GM19452 (cell line): ENCODE measurements around the gene CASP5.
"Not testable (repeated sequence)": the region's sequence is repeated elsewhere in the genome, so short reads cannot be mapped to it uniquely, and the experiment has no call there.

Experiments used
- ATAC-seq: cut with Tn5 transposase; IDR thresholded peaks from one replicate; pipeline ENCODE4 v1.9.1; 2021; ENCODE audit not compliant: unreplicated experiment

Gene CASP5

DNA sequence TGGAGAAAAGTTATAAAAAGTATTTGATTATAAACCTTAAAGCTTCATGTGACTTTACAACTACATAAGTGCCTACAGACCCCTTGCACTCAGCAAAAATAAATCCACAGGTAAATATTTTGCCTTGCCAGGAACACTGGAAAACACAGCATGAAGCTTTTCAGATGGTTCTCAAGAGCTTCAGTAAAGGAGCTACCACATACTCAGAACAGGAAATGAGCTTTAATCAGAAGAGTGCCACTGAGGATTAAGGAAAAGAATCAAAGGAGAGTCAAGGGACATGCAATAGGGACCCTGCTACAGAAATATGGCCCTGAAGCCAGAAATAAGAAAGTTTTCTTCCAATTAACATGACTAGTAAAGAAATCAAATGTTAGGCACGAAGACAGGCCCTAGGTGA lies 10.8 kb upstream of the CASP5 start:
- ATAC-seq, result no peak

- ATAC-seq, result no peak
Measured at GRCh38 chr11:105033343-105033742, 10.4 kb upstream of the CASP5 start.

GRCh38 chr11:105032495-105032894 lies 9.5 kb upstream of the CASP5 start:
- ATAC-seq, result no peak

GRCh38 chr11:105027678-105028077 lies 4.7 kb upstream of the CASP5 start:
- ATAC-seq, result no peak

DNA sequence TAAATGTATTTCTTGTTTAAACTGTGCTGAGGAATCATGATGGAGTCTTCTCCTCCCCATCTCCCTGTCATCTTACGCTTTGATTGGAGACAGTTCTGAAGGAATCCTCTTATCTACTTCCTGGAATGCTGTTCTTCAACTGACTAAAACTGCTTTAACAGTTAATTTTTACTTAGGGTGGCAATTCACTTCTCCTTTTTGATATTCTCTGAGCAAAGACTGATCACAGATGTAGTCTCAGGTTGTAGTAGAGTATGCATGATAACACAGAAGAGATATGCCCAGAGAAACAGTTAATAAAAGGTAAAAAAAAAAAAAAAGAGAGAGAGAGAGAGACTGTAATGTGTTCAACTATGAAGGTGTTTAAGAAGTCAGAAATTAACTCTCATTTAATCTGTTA lies 1.4 kb upstream of the CASP5 start:
- no peak for ATAC-seq

DNA sequence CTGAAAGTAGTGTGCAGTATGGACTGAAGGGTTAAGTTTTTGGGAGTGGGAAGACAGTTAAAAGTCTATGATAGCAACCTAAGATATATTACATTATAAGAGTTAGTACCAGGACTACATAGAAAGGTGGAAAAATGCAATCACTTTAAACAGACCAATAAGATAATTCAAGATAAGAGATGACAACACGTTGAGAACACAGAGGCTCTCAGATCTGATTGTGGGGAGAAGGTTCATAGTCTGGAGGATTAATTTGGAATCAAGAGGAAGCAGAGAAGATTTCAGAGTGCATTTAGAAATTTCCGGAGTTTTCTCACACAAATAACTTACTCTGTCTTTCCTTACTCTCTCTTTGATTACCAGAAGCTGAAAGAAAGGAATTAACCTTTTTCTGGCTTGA lies 441 bp downstream of the CASP5 start:
- no peak for ATAC-seq

DNA sequence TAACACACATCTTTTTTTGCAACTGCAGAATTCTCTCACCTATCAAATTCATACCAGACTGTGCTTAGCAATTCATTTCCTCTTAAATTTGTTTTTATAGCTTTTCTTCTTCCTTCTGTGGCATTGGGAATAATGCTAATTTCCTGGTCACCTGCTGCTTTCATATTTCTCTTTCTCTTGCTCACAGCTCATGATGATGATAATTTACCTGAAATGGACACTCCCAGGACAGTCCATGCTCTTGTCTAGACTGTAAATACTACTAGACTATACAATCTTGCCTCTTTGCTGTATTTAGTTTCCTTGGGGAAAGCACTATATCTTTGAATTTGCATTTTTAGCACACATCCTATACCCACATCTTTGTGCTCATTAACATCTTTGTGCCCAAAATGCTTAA lies 15.5 kb downstream of the CASP5 start:
- ATAC-seq, result no peak

GRCh38 chr11:105005451-105005845 lies 17.5 kb downstream of the CASP5 start:
- no peak for ATAC-seq

- ATAC-seq, result no peak
Measured at GRCh38 chr11:105004021-105004420, 18.9 kb downstream of the CASP5 start.

GRCh38 chr11:105003151-105003550 lies 19.8 kb downstream of the CASP5 start:
- ATAC-seq, result no peak

DNA sequence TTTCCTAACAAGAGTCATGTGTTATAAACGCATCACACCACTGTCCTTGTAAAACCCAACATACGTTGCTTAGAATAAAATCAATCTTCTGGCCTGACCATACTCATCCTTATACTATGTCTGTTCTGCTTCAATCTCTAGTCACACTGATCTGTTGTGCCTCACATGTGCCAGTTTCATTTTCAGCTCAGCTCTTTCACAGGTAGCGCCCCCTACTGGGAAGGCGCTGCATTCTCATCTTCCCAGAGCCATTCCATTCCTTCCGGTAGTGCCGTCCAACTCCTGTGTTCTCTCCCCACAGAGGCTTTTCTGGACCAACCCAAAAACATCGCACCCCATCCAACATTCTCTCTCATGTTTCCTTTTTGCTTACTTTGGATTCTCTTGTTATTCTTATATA lies 22.2 kb downstream of the CASP5 start:
- ATAC-seq, result no peak

- no peak for ATAC-seq
Measured at GRCh38 chr11:105000167-105000566, 22.8 kb downstream of the CASP5 start.

DNA sequence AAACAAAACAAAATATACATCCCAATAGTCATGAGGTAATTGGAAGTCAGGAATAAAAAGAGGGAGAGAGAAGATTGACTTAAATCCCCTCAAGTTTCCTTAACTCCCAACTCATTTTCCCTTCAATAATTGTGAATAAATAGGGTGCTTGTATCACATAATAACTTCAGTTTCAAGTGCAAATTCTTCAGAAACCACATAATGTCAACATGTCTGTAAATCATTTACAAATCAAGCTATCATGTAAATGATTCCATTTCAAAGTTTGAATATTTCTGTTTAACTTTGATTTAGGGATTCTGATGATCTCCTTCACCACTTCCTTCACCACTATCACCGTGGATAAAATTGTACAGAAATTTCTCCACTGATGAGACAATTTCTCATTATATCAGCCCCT lies 23.2 kb downstream of the CASP5 start:
- no peak for ATAC-seq

DNA sequence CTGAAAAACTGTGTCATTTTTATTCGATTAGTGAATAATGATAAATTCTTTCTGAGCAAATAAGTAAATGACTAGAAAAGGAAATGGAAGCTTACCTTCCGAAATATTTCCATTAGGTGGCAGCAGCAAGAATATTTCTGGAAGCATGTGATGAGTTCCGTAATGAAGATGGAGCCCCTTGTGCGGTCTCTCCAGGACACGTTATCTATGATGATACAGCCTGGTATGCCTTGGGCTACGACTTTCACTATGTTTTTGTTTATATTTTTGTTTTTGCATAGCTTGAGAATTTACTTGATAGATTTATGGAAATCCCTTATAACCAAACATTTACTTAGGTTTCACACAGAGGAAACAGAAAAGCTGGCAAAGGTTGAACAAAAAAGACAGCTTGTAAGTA lies 25.7 kb downstream of the CASP5 start:
- no peak for ATAC-seq

- ATAC-seq, result no peak
Measured at GRCh38 chr11:104995001-104995408, 28.0 kb downstream of the CASP5 start.

GRCh38 chr11:104992781-104993180 lies 30.2 kb downstream of the CASP5 start:
- ATAC-seq, result no peak

- ATAC-seq, result no peak
Measured at GRCh38 chr11:104991994-104992393, 31.0 kb downstream of the CASP5 start.

DNA sequence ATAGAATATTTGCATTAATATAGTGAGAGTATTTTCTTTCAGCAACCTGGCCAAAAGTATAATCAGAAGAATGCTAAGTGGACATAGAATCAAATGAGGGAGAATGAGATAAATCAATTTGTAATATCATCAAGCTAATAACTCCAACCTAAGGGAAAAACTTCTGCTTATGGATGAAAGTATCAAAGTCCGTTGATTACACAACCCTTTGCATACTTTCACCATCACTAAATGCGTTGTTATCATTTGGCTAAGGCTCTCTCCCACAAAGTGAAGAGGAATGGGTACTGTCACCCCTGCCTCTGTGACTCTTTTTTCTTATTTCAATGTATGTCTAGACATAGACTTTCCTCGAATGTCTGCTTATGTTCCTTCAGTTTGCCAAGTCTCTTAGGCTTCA lies 38.2 kb downstream of the CASP5 start:
- no peak for ATAC-seq

GRCh38 chr11:104979839-104980238 lies 43.1 kb downstream of the CASP5 start:
- ATAC-seq, result no peak

DNA sequence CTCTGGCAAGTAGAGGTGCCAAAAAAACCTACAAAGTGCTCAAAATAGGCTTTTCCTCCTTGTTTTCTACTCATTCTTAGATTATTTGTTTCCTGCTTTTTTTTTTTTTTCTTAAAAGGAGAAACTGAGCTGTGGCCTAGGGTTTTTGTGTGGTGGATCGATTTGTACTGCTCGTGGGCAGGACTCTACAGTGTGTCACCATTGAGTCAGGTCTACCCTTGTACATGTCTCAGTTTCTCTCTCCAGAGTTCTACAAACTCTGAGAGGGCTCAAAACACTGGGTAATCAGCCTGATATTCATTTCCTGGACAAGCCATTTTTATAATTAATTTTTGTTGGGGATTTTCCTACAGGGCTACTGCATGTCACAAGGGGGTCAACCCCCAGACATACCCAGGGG lies 49.4 kb downstream of the CASP5 start:
- ATAC-seq, result no peak

DNA sequence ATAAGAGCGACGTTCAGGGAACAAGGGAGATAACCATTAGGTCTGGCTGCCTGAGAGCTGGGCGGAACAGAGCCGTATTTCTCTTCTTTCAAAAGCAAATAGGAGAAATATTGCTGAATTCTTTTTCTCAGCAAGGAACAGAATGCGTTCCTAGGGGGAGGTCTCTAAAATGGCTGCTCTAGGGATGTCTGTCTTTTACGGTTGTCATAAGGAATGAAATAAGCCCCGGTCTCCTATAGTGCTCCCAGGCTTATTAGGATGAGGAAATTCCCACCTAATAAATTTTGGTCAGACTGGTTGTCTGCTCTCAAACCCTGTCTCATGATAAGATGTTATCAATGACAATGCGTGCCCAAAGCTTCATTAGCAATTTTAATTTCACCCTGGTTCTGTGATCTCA lies 50.0 kb downstream of the CASP5 start:
- ATAC-seq, result not testable (repeated sequence)

DNA sequence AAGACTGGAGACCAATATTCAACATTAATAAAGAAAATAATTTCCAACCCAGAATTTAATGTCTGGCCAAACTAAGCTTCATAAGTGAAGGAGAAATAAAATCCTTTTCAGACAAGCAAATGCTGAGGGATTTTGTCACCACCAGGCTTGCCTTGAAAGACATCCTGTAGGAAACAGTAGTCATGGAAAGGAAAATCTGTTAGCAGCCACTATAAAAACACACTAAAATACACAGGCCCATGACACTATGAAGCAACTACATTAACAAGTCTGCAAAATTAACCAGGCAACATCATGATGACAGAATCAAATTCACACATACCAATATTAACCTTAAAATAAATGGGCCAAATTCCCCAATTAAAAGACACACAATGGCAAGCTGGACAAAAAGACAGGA lies 52.2 kb downstream of the CASP5 start:
- ATAC-seq, result no peak

DNA sequence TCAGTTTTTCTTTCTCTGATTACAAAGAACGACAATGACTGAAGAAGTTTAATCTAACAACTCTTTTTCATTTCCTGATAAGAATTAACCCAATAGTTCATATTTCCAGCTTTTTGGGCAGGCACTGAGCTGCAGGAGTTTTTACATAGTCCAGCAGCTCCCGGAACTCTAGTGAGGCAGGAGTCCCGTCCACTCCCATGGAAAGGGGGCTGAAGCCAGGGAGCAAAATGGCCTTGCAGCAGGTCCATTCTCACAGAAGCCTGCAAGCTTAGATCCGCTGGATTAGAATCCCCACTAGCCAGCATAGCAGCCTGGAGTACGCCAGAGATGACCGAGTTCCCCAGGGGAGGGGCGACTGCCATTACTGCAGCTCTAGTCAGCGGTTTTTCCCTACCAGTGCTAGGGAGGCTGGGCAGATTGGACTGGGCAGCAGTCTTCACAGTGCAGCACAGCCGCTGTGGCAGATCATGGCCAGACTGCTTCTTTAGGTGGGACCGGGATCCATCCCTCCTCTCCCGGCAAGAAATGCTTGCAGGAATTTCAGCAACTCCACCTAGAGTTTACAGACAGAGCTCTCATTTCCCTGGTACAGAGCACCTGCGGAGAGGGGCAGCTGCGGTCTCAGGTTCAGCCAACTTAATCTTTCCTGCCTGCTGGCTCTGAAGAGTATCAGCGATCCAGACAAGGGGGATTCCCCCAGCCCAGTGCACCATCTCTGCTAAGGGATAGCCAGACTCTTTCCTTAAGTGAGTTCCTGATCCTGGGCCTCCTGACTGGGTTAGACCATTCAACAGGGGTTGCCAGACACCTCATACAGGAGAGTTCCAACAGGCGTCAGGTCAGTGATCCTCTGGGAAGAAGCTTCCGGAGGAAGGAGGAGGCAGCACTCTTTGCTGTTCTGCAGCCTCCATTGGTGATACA lies 53.9 kb downstream of the CASP5 start:
- ATAC-seq, result peak; percentile 18
